H1 (cell line): ENCODE results near the gene RHOH. TPM values are rescaled to one million over a fixed set of nuclear protein-coding genes. Genes with fewer than 3 reads are reported as not detected.
A peak's percentile ranks its signal among the peaks of the same experiment; 100 is the strongest.

ENCODE experiments used
- CTCF ChIA-PET: fragments of 300-600 bp; sonication (Branson Sonifier 250); formaldehyde crosslinking; loops from one replicate; lab custom pipeline; 2021; ENCODE audit not compliant: partially characterized antibody; lab: Charles Lee
- POLR2A ChIA-PET: fragments of 300-600 bp; sonication (Branson Sonifier 250); formaldehyde crosslinking; loops from one replicate; lab custom pipeline; 2021; ENCODE audit warnings: inconsistent platforms; ENCODE audit not compliant: partially characterized antibody; lab: Charles Lee
- DNase-seq, 2 experiments: peaks; one replicate each; pipeline versions ENCODE4 v3.0.0 to v3.0.0-alpha.2; 2010 to 2022; ENCODE audit warnings: low spot score in 2 of 2, low read depth in 1 of 2, mixed read lengths in 1 of 2
- FAIRE-seq: peaks from 2 replicates; lab custom pipeline; 2011; peaks lifted over from hg19 to GRCh38; lab: Jason Lieb, UNC
- H2AFZ ChIP-seq: 2 replicates; pipeline ENCODE4 v1.8.1; 2012; ENCODE audit warnings: low read length, inconsistent platforms
- H2AK5ac ChIP-seq: 2 replicates; pipeline ENCODE4 v1.6.1; 2013; ENCODE audit warnings: low read depth, low read length
- H2BK120ac ChIP-seq: replicated peaks from 2 replicates; pipeline ENCODE3; 2013; ENCODE audit warnings: low read depth, low read length, inconsistent platforms
- H2BK12ac ChIP-seq: 2 replicates; pipeline ENCODE4 v1.6.1; 2013; ENCODE audit warnings: low read depth, low read length
- H2BK15ac ChIP-seq: 2 replicates; pipeline ENCODE4 v1.6.1; 2013; ENCODE audit warnings: low read length
- H2BK20ac ChIP-seq: 2 replicates; pipeline ENCODE4 v1.6.1; 2013; ENCODE audit warnings: low read length
- H2BK5ac ChIP-seq: 2 replicates; pipeline ENCODE4 v1.6.1; 2013; ENCODE audit warnings: low read depth, low read length
- H3K14ac ChIP-seq: 2 replicates; pipeline ENCODE4 v1.6.1; 2013; ENCODE audit warnings: inconsistent platforms; ENCODE audit not compliant: insufficient read length
- H3K18ac ChIP-seq: 2 replicates; pipeline ENCODE4 v1.6.1; 2013; ENCODE audit warnings: low read length; ENCODE audit errors: extremely low read depth
- H3K23ac ChIP-seq: 2 replicates; pipeline ENCODE4 v1.6.1; 2013; ENCODE audit warnings: inconsistent platforms; ENCODE audit not compliant: insufficient read length
- H3K23me2 ChIP-seq: 2 replicates; pipeline ENCODE4 v1.6.1; 2013; ENCODE audit warnings: low read depth, low read length
- H3K27ac ChIP-seq: 2 replicates; pipeline ENCODE4 v1.6.1; 2011; ENCODE audit warnings: low read depth, low read length, inconsistent platforms
- H3K27me3 ChIP-seq, 4 experiments: replicated peaks in 1 of 4; 1 replicate in 1 of 4; 2 replicates in 3 of 4; pipeline versions ENCODE4 v1.6.1 to v1.8.1; 2011 to 2013; ENCODE audit warnings: low read length in 3 of 4, mild to moderate bottlenecking in 3 of 4, inconsistent platforms in 2 of 4, mixed read lengths in 2 of 4, moderate library complexity in 1 of 4; ENCODE audit not compliant: control insufficient read depth in 3 of 4, insufficient read depth in 3 of 4; ENCODE audit errors: extremely low read depth in 1 of 4
- H3K36me3 ChIP-seq, 4 experiments: 2 replicates each; pipeline versions ENCODE4 v1.6.1 to v1.8.1; 2011 to 2013; ENCODE audit warnings: mild to moderate bottlenecking in 4 of 4, low read length in 3 of 4, moderate library complexity in 2 of 4, control low read depth in 1 of 4, inconsistent platforms in 1 of 4; ENCODE audit not compliant: insufficient read depth in 4 of 4, control insufficient read depth in 2 of 4
- H3K4ac ChIP-seq: replicated peaks from 2 replicates; pipeline ENCODE3; 2013; ENCODE audit warnings: low read length, low read depth, mixed read lengths, inconsistent platforms; ENCODE audit not compliant: insufficient read length
- H3K4me1 ChIP-seq, 4 experiments: replicated peaks in 1 of 4; 1 replicate in 1 of 4; 2 replicates in 3 of 4; pipeline versions ENCODE4 v1.6.1 to v1.8.1; 2011 to 2013; ENCODE audit warnings: low read length in 3 of 4, inconsistent platforms in 2 of 4, mixed read lengths in 1 of 4; ENCODE audit not compliant: insufficient read depth in 4 of 4, control insufficient read depth in 3 of 4
- H3K4me2 ChIP-seq, 2 experiments: 2 replicates each; pipeline versions ENCODE4 v1.6.1 to v1.8.1; 2011 to 2013; ENCODE audit warnings: low read depth in 2 of 2, low read length in 2 of 2, control low read depth in 1 of 2, inconsistent platforms in 1 of 2, mild to moderate bottlenecking in 1 of 2; ENCODE audit not compliant: insufficient read depth in 1 of 2
- H3K4me3 ChIP-seq, 4 experiments: fragments of 200-600, 300-600 bp in 1 of 4; sonication (generic), shearing (Covaris generic), sonication (Bioruptor Twin) in 1 of 4; 2 replicates each; pipeline versions ENCODE4 v1.5.1 to v1.8.1; 2011 to 2016; ENCODE audit warnings: low read length in 4 of 4, low read depth in 3 of 4, control low read depth in 2 of 4, inconsistent platforms in 2 of 4, mild to moderate bottlenecking in 2 of 4, mixed read lengths in 1 of 4, moderate library complexity in 1 of 4; ENCODE audit not compliant: insufficient read depth in 2 of 4; ENCODE audit errors: extremely low read depth in 1 of 4
- H3K56ac ChIP-seq: replicated peaks from 2 replicates; pipeline ENCODE3; 2013; ENCODE audit warnings: low read depth, mild to moderate bottlenecking, mixed read lengths, low read length, inconsistent platforms; ENCODE audit not compliant: insufficient read length
- H3K79me1 ChIP-seq: 2 replicates; pipeline ENCODE4 v1.6.1; 2013; ENCODE audit warnings: low read depth, low read length, control low read depth
- H3K79me2 ChIP-seq, 2 experiments: 2 replicates each; pipeline versions ENCODE4 v1.6.1 to v1.8.1; 2012 to 2013; ENCODE audit warnings: low read length in 2 of 2, mild to moderate bottlenecking in 2 of 2, inconsistent platforms in 1 of 2; ENCODE audit not compliant: insufficient read depth in 2 of 2, control insufficient read depth in 1 of 2
- H3K9ac ChIP-seq, 4 experiments: replicated peaks in 1 of 4; 1 replicate in 1 of 4; 2 replicates in 3 of 4; pipeline versions ENCODE4 v1.6.1 to v1.8.1; 2011 to 2013; ENCODE audit warnings: low read depth in 3 of 4, low read length in 3 of 4, control low read depth in 2 of 4, mild to moderate bottlenecking in 2 of 4, moderate library complexity in 2 of 4, inconsistent platforms in 1 of 4; ENCODE audit errors: extremely low read depth in 1 of 4
- H3K9me3 ChIP-seq, 2 experiments: 2 replicates each; pipeline versions ENCODE4 v1.6.1 to v1.8.1; 2012 to 2013; ENCODE audit warnings: mild to moderate bottlenecking in 2 of 2, moderate library complexity in 2 of 2, control low read depth in 1 of 2, inconsistent platforms in 1 of 2, low read depth in 1 of 2, low read length in 1 of 2, mixed read lengths in 1 of 2; ENCODE audit not compliant: insufficient read depth in 2 of 2
- H4K20me1 ChIP-seq, 2 experiments: replicated peaks in 1 of 2; 2 replicates each; pipeline versions ENCODE3 to v1.8.1; 2011 to 2013; ENCODE audit warnings: inconsistent platforms in 2 of 2, low read length in 2 of 2, mild to moderate bottlenecking in 1 of 2; ENCODE audit not compliant: insufficient read depth in 2 of 2, control insufficient read depth in 1 of 2
- H4K5ac ChIP-seq: 2 replicates; pipeline ENCODE4 v1.6.1; 2013; ENCODE audit warnings: low read length, low read depth, mixed read lengths, inconsistent platforms; ENCODE audit not compliant: insufficient read length
- H4K8ac ChIP-seq: 2 replicates; pipeline ENCODE4 v1.8.0; 2013; ENCODE audit warnings: mild to moderate bottlenecking, moderate library complexity, low read length, inconsistent platforms; ENCODE audit not compliant: insufficient read depth; ENCODE audit errors: extremely low read depth
- H4K91ac ChIP-seq: replicated peaks from 2 replicates; pipeline ENCODE3; 2013; ENCODE audit warnings: low read length, mixed read lengths, inconsistent platforms; ENCODE audit not compliant: insufficient read length
- BCL11A ChIP-seq, 2 experiments: IDR thresholded peaks; one replicate each; pipeline ENCODE4 v1.6.1; 2011; ENCODE audit warnings: low read depth in 2 of 2, low read length in 2 of 2, mild to moderate bottlenecking in 2 of 2
- HDAC2 ChIP-seq, 2 experiments: fragments of 300-600 bp in 1 of 2; sonication (generic) in 1 of 2; IDR thresholded peaks; 2 replicates each; pipeline ENCODE4 v1.6.1; 2011 to 2012; ENCODE audit warnings: low read depth in 2 of 2, low read length in 2 of 2, mild to moderate bottlenecking in 2 of 2, moderate library complexity in 2 of 2, borderline replicate concordance in 1 of 2, inconsistent platforms in 1 of 2
- KDM1A ChIP-seq: fragments of 200-600, 300-600 bp; sonication (generic); IDR thresholded peaks from 2 replicates; pipeline ENCODE4 v1.7.1; 2016; ENCODE audit warnings: mild to moderate bottlenecking, low read length, borderline replicate concordance
- MAFK ChIP-seq: IDR thresholded peaks from 2 replicates; pipeline ENCODE4 v1.6.1; 2012; ENCODE audit warnings: low read depth, mild to moderate bottlenecking, improper control_type of control experiment, low read length
- POU5F1 ChIP-seq: IDR thresholded peaks from 2 replicates; pipeline ENCODE4 v1.6.1; 2011; ENCODE audit warnings: low read depth, mild to moderate bottlenecking, low read length, moderate library complexity
- SIX5 ChIP-seq: IDR thresholded peaks from 2 replicates; pipeline ENCODE4 v1.6.1; 2011; ENCODE audit warnings: mild to moderate bottlenecking, low read depth, low read length
- SP4 ChIP-seq: IDR thresholded peaks from 2 replicates; pipeline ENCODE4 v1.6.1; 2012; ENCODE audit warnings: low read length, inconsistent platforms
- SUZ12 ChIP-seq: fragments of 200-600 bp; sonication (generic); IDR thresholded peaks from 2 replicates; pipeline ENCODE4 v1.6.1; 2012; ENCODE audit warnings: mild to moderate bottlenecking, inconsistent platforms, low read length, moderate library complexity, mixed read lengths
- TBP ChIP-seq: IDR thresholded peaks from 2 replicates; pipeline ENCODE4 v1.6.1; 2011; ENCODE audit warnings: low read depth, low read length, improper control_type of control experiment
- WGBS, 2 experiments: shearing (Covaris generic) in 1 of 2; methylation state at CpG; one replicate each; pipeline versions ENCODE4 v1.1.6 to v1.1.7; 2013 to 2015; ENCODE audit warnings: low lambda C conversion rate in 2 of 2, mixed read lengths in 2 of 2, inconsistent platforms in 1 of 2, low coverage in 1 of 2, missing lambda C conversion rate in 1 of 2; ENCODE audit not compliant: insufficient replicate concordance in 2 of 2, insufficient coverage in 1 of 2, insufficient read length in 1 of 2; ENCODE audit errors: extremely low coverage in 1 of 2, missing lambda C conversion rate in 1 of 2; 5-methylcytosine and 5-hydroxymethylcytosine counted together
- polyA plus RNA-seq, 7 experiments: library from polyadenylated mRNA; depleted of rRNA in 3 of 7; stranded (reverse) in 5 of 7; unstranded in 2 of 7; fragments of >200 nt in 5 of 7; fragments of 200-250 nt in 2 of 7; gene quantifications; 1 replicate in 5 of 7; 2 replicates in 1 of 7; 4 replicates in 1 of 7; pipeline versions ENCODE4 v1.2.1 to v1.2.3, GENCODE V29; 2011 to 2013; ENCODE audit warnings: missing spikeins in 2 of 7, mixed read lengths in 2 of 7
- total RNA-seq: library from RNA; stranded (reverse); fragmentation: NEBNext Ultra II Directional; extraction: Animal tissue kit (Norgen Biotek cat#: 25700); gene quantifications from 2 replicates; pipeline ENCODE4 v1.2.1, GENCODE V29; 2021

Gene RHOH
- total and polyA plus RNA-seq, 2 of the 8 experiments (the other 6 are each of a cell fraction or from before 2014, with no cell fraction given) = 5.9 to 6.9 TPM

GRCh38 chr4:40195182-40196177, 1.4 kb upstream of the RHOH start:
- Histone ChIP-seq H4K20me1 (no peaks in the 10 kb centered on the region), H3K36me3 (no peaks in the 10 kb centered on the region), H2BK120ac (peak overlapping the region; percentile 40), H3K14ac (no peak overlapping the region), H3K18ac (peak overlapping the region; percentile 52), H3K4me2 (peak overlapping the region in 1 of 2 experiments; percentile 44; a peak in 2 of 4 replicates), H2BK12ac (no peak overlapping the region), H3K23ac (no peak overlapping the region), H3K4me1 (peaks cover 8 to 40% (median 24%) of the 10 kb centered on the region in 4 experiments), H3K79me2 (peaks cover 0 to 9% of the 10 kb centered on the region in 2 experiments; a peak in 1 of 4 replicates), H3K4ac (no peak overlapping the region), H2AFZ (0 out of 2 replicates have a peak overlapping the region, but pooled peaks have one; percentile 74), H3K23me2 (no peaks in the 10 kb centered on the region), H3K79me1 (no peaks in the 10 kb centered on the region), H4K5ac (no peak overlapping the region), H3K27ac (0 out of 2 replicates have a peak overlapping the region, but pooled peaks have one; percentile 88), H3K9ac (no peak overlapping the region; a peak in 1 of 7 replicates), H3K4me3 (no peak overlapping the region), H3K9me3 (no peaks in the 10 kb centered on the region), H3K27me3 (no peaks in the 10 kb centered on the region), H2AK5ac (no peak overlapping the region), H2BK20ac (peak overlapping the region; percentile 23; the same call in 1 of the 2 replicates), H2BK15ac (no peak overlapping the region), H2BK5ac (no peak overlapping the region), H3K56ac (no peak overlapping the region), H4K91ac (peak overlapping the region; percentile 25), H4K8ac (no peak overlapping the region)
- POLR2A ChIA-PET = no interaction called here
- WGBS, 2 experiments = 86% methylated on average over 10 of the region's 10 CpGs; no CpG with 5 or more reads in 1 of the 2 experiments
- no peak for DNase-seq
- no peak for TF ChIP-seq TBP
- no peak for TF ChIP-seq POU5F1
- no peak for TF ChIP-seq SP4
- no peak for TF ChIP-seq BCL11A (IDR thresholded peaks at IDR 0.05; ENCODE audit: low read depth in 2 of 2, low read length in 2 of 2)
- no peak for TF ChIP-seq SIX5
- peak; percentile 91 for TF ChIP-seq KDM1A
- 0 out of 4 replicates have a peak, but pooled peaks of 1 of the 2 experiments have one; percentile 56 for TF ChIP-seq HDAC2 (IDR thresholded peaks at IDR 0.05; ENCODE audit: borderline replicate concordance in 1 of 2, low read depth in 2 of 2, low read length in 2 of 2)
- no peak for TF ChIP-seq MAFK
- no peak for TF ChIP-seq SUZ12
- no peak for FAIRE-seq
- CTCF ChIA-PET = interaction anchor here (0.6 to 0.7 kb wide), 4 partner anchors 36 to 144 kb away, joined by 3 to 5 read pairs (median 3); no protein-coding TSS in a partner anchor
